Sigmoid colon (tissue), 7 donors: ENCODE data around the gene TFCP2L1. TPM values are rescaled to one million over a fixed set of nuclear protein-coding genes. Genes with fewer than 3 reads are reported as not detected.
"Not testable (repeated sequence)": the region's sequence is repeated elsewhere in the genome, so short reads cannot be mapped to it uniquely, and the experiment has no call there.

Experiments used
- DNase-seq: peaks from one replicate; pipeline ENCODE4 v3.0.0-alpha.2; 2019
- H3K27ac ChIP-seq, 4 donors: fragments of 200-600 bp; sonication (generic); one replicate each; pipeline ENCODE4 v1.5.1; 2016 to 2019; ENCODE audit warnings: mild to moderate bottlenecking in 1 of 4
- H3K27me3 ChIP-seq, 3 donors: fragments of 200-600 bp; sonication (generic); one replicate each; pipeline ENCODE4 v1.5.1; 2019; ENCODE audit warnings: mild to moderate bottlenecking in 1 of 3
- H3K36me3 ChIP-seq, 4 donors: fragments of 200-600 bp; sonication (generic); one replicate each; pipeline ENCODE4 v1.5.1; 2016 to 2019
- H3K4me1 ChIP-seq, 4 donors: fragments of 200-600 bp; sonication (generic); one replicate each; pipeline ENCODE4 v1.5.1; 2017 to 2019
- H3K4me3 ChIP-seq, 4 donors: fragments of 200-600 bp; sonication (generic); one replicate each; pipeline ENCODE4 v1.5.1; 2017 to 2019; ENCODE audit warnings: mild to moderate bottlenecking in 2 of 4, moderate library complexity in 1 of 4
- H3K9me3 ChIP-seq, 4 donors: fragments of 200-600 bp in 3 of 4; sonication (generic) in 3 of 4; one replicate each; pipeline versions ENCODE4 v1.5.1 to v1.6.1; 2013 to 2019
- CTCF ChIP-seq, 4 experiments: fragments of 450-650 bp in 3 of 4; fragments of 200-600 bp in 1 of 4; IDR thresholded peaks; one replicate each; pipeline ENCODE4 v1.5.1; 2016 to 2019; ENCODE audit warnings: antibody characterized with exemption in 4 of 4, mild to moderate bottlenecking in 3 of 4, moderate library complexity in 2 of 4
- EP300 ChIP-seq, 4 donors: sonication (generic); formaldehyde crosslinking; IDR thresholded peaks; one replicate each; pipeline ENCODE4 v1.6.1; 2017; ENCODE audit warnings: antibody characterized with exemption in 4 of 4
- POLR2A ChIP-seq, 2 donors: fragments of 450-650 bp; IDR thresholded peaks; one replicate each; pipeline ENCODE4 v1.6.1; 2016; ENCODE audit warnings: antibody characterized with exemption in 2 of 2, mild to moderate bottlenecking in 2 of 2, moderate library complexity in 2 of 2
- POLR2AphosphoS5 ChIP-seq, 4 donors: sonication (generic); formaldehyde crosslinking; IDR thresholded peaks; one replicate each; pipeline ENCODE4 v1.6.1; 2017; ENCODE audit warnings: antibody characterized with exemption in 4 of 4
- WGBS, 2 donors: extraction: QIAGEN DNeasy Blood & Tissue Kit; methylation state at CpG; one replicate each; pipeline ENCODE4 v1.1.7; 2013; 5-methylcytosine and 5-hydroxymethylcytosine counted together
- intact Hi-C: fragments of 100-400 bp; cut with DNase I; formaldehyde crosslinking; loops from one replicate; pipeline ENCODE4 v1.15.1; 2023
- polyA plus RNA-seq, 3 donors: library from polyadenylated mRNA; stranded (reverse); fragments of 200-250 nt; gene quantifications; one replicate each; pipeline ENCODE4 v1.2.3, GENCODE V29; 2013
- total RNA-seq, 4 donors: library from RNA; depleted of rRNA; stranded (reverse); fragments of >200 nt; gene quantifications; one replicate each; pipeline ENCODE4 v1.1.0, GENCODE V29; 2016
- donor health status: healthy with polysubstance abuse.
- donor health status: Bipolar disorder and iron deficiency.
- donor health status: healthy.

Gene TFCP2L1
- total and polyA plus RNA-seq, 7 donors = 0.14 to 35.5 (median 0.55) TPM

GRCh38 chr2:121316986-121317385 lies 32.0 kb upstream of the TFCP2L1 start:
- DNase-seq = peak; percentile 34
- no peak for TF ChIP-seq CTCF (IDR thresholded peaks at IDR 0.05)
- no peak for TF ChIP-seq POLR2A (IDR thresholded peaks at IDR 0.05)
- no peak for TF ChIP-seq EP300 (IDR thresholded peaks at IDR 0.05)
- no peak for TF ChIP-seq POLR2AphosphoS5 (IDR thresholded peaks at IDR 0.05)

GRCh38 chr2:121313701-121314100 lies 28.7 kb upstream of the TFCP2L1 start:
- intact Hi-C loops, DNase-seq: not testable (repeated sequence)

More at GRCh38 chr2:121316986-121317385, 32.0 kb upstream of the TFCP2L1 start:
- no peaks in the 10 kb centered on the region for H3K27me3 ChIP-seq
- H3K4me1 ChIP-seq = no peaks in the 10 kb centered on the region
- WGBS, 2 donors = 81 to 89% methylated on average over 7 of the region's 7 CpGs
- H3K27ac ChIP-seq = no peak overlapping the region
- H3K4me3 ChIP-seq = no peak overlapping the region
- intact Hi-C loops = no loop called here
- no peaks in the 10 kb centered on the region for H3K36me3 ChIP-seq
- H3K9me3 ChIP-seq = no peaks in the 10 kb centered on the region

DNA sequence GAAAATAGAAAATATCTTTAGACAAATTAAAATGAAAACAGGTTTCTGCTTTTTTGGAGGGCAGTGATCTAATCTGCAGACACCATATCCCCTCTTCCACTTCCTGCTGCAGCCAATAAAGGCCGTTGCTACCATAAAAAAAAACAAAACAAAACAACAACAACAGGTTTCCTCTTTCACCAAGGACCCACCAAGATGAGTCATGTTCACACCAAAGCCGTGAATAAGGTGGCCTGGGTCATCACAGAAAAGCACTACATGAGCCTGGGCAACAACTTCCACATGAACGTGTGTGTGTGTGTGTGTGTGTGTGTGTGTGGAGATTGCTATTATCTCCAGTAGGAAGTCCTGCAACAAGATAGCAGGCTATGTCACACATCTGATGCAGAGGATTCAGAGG lies 24.8 kb upstream of the TFCP2L1 start:
- intact Hi-C loops = no loop called here
- Histone ChIP-seq H3K36me3 (no peaks in the 10 kb centered on the region), H3K27me3 (peaks cover 0 to 3% (median 0%) of the 10 kb centered on the region in 3 donors), H3K4me3 (no peak overlapping the region), H3K9me3 (no peaks in the 10 kb centered on the region), H3K27ac (no peak overlapping the region), H3K4me1 (no peaks in the 10 kb centered on the region)
- DNase-seq = peak; percentile 32
- TF ChIP-seq POLR2AphosphoS5 (IDR thresholded peaks at IDR 0.05) (no peak), EP300 (IDR thresholded peaks at IDR 0.05) (no peak), CTCF (IDR thresholded peaks at IDR 0.05) (no peak), POLR2A (IDR thresholded peaks at IDR 0.05) (no peak)
- 7 to 16% methylated on average over 3 of the region's 3 CpGs for WGBS, 2 donors

More at GRCh38 chr2:121313701-121314100, 28.7 kb upstream of the TFCP2L1 start:
- not testable (repeated sequence) for H3K36me3 ChIP-seq, H3K27ac ChIP-seq, H3K27me3 ChIP-seq, H3K4me1 ChIP-seq, H3K9me3 ChIP-seq, H3K4me3 ChIP-seq
- 80 to 86% methylated on average over 15 of the region's 15 CpGs for WGBS, 2 donors

DNA sequence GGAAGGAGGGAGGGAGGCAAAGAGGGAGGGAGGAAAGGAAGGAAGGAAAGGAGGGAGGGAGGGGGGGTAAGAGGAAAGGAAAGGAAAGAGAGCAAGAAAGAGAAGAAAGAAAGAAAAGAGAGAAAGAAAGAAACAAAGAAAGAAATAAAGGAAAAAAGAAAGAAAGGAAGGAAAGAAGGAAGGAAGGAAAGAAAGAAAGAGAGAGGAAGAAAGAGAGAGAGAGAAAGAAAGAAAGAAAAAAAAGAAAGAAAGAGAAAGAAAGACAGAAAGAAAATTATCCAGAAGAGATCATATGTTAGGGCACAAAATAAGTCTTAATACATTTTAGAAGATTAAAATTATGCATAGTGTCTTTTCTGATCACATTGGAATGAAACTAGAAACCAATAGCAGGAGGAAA lies 24.3 kb upstream of the TFCP2L1 start:
- Histone ChIP-seq H3K9me3 (no peaks in the 10 kb centered on the region), H3K36me3 (no peaks in the 10 kb centered on the region), H3K4me3 (no peak overlapping the region), H3K4me1 (no peaks in the 10 kb centered on the region), H3K27ac (no peak overlapping the region), H3K27me3 (peaks cover 0 to 3% (median 0%) of the 10 kb centered on the region in 3 donors)
- no peak for DNase-seq
- TF ChIP-seq POLR2A (IDR thresholded peaks at IDR 0.05) (no peak), EP300 (IDR thresholded peaks at IDR 0.05) (no peak), POLR2AphosphoS5 (IDR thresholded peaks at IDR 0.05) (no peak), CTCF (IDR thresholded peaks at IDR 0.05) (no peak)
- intact Hi-C loops = no loop called here

- no peak for DNase-seq
- no peak for TF ChIP-seq POLR2A (IDR thresholded peaks at IDR 0.05)
- TF ChIP-seq POLR2AphosphoS5 (IDR thresholded peaks at IDR 0.05) = no peak
- no peak for TF ChIP-seq CTCF (IDR thresholded peaks at IDR 0.05)
- TF ChIP-seq EP300 (IDR thresholded peaks at IDR 0.05) = no peak
- H3K27ac ChIP-seq = no peak overlapping the region
- no peaks in the 10 kb centered on the region for H3K9me3 ChIP-seq
- intact Hi-C loops = no loop called here
- no peaks in the 10 kb centered on the region for H3K36me3 ChIP-seq
- H3K4me3 ChIP-seq = no peak overlapping the region
- no peaks in the 10 kb centered on the region for H3K4me1 ChIP-seq
- 95% methylated on average over 2 of the region's 2 CpGs for WGBS, 2 donors
- peaks cover 0 to 3% (median 0%) of the 10 kb centered on the region in 3 donors for H3K27me3 ChIP-seq
Observed at GRCh38 chr2:121307048-121307447, 22.0 kb upstream of the TFCP2L1 start.
